ENCODE data around the gene HDGFL2. TPM values are rescaled to one million over a fixed set of nuclear protein-coding genes. Genes with fewer than 3 reads are reported as not detected.

Gene HDGFL2
- total and polyA plus RNA-seq, 2 donors, result 22.2 to 51.4 TPM

DNA sequence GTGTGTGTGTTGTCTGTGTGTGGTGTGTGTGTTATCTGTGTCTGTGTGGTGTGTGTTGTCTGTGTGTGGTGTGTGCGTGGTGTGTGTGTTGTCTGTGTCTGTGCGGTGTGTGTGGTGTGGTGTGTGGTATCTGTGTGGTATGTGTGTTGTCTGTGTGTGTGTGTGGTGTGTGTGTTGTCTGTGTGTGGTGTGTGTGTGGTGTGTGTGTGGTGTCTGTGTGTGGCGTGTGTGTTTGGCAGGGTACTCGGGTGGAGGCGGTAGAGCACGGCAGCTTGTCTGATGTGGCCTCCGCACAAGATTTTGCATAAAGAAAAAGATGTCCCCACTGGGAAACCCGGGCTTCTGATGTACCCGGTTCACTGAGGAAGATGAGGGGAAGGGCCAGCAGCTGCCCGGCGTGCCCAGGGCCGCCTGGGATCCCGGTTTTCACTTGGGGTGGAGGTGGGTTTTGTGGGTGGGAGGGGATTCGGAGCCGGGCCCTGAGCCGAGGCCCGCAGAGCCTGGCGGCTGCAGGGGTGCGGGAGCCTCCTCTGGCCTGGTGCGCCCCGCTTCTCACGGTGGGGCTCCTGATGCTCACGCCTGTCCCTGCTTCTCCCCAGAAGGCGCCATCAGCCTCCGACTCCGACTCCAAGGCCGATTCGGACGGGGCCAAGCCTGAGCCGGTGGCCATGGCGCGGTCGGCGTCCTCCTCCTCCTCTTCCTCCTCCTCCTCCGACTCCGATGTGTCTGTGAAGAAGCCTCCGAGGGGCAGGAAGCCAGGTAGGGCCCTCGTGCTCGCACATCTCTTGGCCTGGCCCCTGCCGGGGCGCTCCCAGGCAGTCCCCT lies 21.2 kb downstream of the HDGFL2 start:
- Histone ChIP-seq H3K4me3 (ENCODE audit: low read depth, low read length) (no peak overlapping the region), H3K27ac (ENCODE audit: low read depth) (no peak overlapping the region), H3K36me3 (ENCODE audit: insufficient read depth) (peaks cover 20% of the 10 kb centered on the region), H3K4me1 (ENCODE audit: insufficient read depth) (no peaks in the 10 kb centered on the region)
- 94% methylated on average over 41 of the region's 41 CpGs for WGBS
- DNase-seq (ENCODE audit: extremely low spot score), result no peak

DNA sequence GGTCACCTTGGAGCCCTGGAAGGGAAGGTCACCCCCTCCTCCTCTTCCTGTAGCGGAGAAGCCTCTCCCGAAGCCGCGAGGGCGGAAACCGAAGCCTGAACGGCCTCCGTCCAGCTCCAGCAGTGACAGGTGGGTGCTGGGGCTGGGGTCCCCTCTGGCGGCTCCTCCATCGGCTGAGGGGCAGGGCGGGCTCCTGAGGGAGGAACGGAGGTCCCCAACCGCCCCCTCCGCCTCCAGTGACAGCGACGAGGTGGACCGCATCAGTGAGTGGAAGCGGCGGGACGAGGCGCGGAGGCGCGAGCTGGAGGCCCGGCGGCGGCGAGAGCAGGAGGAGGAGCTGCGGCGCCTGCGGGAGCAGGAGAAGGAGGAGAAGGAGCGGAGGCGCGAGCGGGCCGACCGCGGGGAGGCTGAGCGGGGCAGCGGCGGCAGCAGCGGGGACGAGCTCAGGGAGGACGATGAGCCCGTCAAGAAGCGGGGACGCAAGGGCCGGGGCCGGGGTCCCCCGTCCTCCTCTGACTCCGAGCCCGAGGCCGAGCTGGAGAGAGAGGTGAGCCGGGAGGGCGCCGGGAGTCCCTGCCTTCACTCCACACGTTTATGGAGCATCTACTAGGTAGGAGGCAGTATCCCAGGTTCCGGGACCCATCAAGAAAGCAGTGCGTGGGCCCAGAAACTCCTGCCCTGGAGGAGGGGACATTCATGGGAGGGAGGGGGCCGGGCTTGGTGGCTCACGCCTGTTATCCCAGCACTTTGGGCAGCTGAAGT lies 22.0 kb downstream of the HDGFL2 start:
- no peaks in the 10 kb centered on the region for H3K4me1 ChIP-seq (ENCODE audit: insufficient read depth)
- H3K36me3 ChIP-seq (ENCODE audit: insufficient read depth), result peaks cover 22% of the 10 kb centered on the region
- no peak overlapping the region for H3K27ac ChIP-seq (ENCODE audit: low read depth)
- 96% methylated on average over 61 of the region's 61 CpGs for WGBS
- no peak for DNase-seq (ENCODE audit: extremely low spot score)
- no peak overlapping the region for H3K4me3 ChIP-seq (ENCODE audit: low read depth, low read length)

DNA sequence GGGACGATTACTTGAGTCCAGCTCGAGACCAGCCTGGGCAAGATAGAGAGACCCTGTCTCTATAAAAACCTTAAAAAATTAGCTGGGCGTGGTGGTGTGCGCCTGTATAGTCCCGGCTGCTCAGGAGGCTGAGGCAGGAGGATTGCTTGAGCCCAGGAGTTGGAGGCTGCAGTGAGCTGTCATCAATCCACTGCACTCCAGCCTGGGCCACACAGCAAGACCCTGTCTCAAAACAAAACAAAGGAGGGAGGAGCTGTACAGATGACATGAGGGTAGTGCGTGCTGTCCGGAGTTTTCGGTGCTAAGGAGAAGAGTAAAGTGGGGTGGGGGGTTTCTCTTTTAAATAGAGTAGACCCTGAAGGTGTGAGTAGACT lies 22.6 kb downstream of the HDGFL2 start:
- no peak overlapping the region for H3K27ac ChIP-seq (ENCODE audit: low read depth)
- 97% methylated on average over 8 of the region's 8 CpGs for WGBS
- no peaks in the 10 kb centered on the region for H3K4me1 ChIP-seq (ENCODE audit: insufficient read depth)
- DNase-seq (ENCODE audit: extremely low spot score), result no peak
- H3K4me3 ChIP-seq (ENCODE audit: low read depth, low read length), result no peak overlapping the region
- H3K36me3 ChIP-seq (ENCODE audit: insufficient read depth), result peaks cover 22% of the 10 kb centered on the region

DNA sequence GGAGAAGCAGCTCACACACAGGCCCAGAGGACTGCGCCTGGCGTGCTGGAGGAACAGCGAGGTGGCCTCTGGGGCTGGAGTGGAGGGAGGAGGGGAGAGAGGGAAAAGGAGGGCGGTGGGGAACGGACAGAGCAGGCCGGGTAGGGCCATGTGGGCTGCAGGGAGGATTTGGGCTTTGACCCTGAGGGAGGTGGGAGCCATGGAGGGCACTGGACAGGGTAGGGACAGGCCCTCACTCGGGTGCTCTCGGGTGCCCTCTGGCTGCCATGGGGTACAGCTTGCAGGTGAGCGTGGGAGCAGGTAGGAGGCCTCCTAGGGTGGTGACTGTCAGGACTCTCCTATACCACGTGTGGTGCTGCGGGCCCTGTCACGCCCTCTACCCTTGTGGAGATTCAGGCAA lies 23.4 kb downstream of the HDGFL2 start:
- 90% methylated on average over 12 of the region's 12 CpGs for WGBS
- no peak overlapping the region for H3K4me3 ChIP-seq (ENCODE audit: low read depth, low read length)
- peaks cover 22% of the 10 kb centered on the region for H3K36me3 ChIP-seq (ENCODE audit: insufficient read depth)
- no peak for DNase-seq (ENCODE audit: extremely low spot score)
- no peak overlapping the region for H3K27ac ChIP-seq (ENCODE audit: low read depth)
- H3K4me1 ChIP-seq (ENCODE audit: insufficient read depth), result no peaks in the 10 kb centered on the region

DNA sequence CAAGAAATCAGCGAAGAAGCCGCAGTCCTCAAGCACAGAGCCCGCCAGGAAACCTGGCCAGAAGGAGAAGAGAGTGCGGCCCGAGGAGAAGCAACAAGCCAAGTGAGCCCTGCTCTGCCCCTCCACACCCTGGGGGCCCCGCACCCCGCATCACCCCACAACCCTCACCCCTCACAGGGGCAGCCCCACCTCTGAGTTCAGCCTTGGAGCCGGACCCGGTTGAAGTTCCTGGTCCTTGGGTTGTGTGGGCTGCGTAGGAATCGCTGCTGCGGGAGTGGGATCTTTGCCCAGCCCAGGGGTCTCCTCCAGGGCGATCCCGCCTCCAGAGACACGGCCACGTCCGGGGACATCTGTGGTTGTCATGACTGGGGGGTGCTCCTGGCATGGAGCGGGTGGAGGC lies 24.2 kb downstream of the HDGFL2 start:
- no peak overlapping the region for H3K27ac ChIP-seq (ENCODE audit: low read depth)
- H3K4me1 ChIP-seq (ENCODE audit: insufficient read depth), result no peaks in the 10 kb centered on the region
- peaks cover 21% of the 10 kb centered on the region for H3K36me3 ChIP-seq (ENCODE audit: insufficient read depth)
- WGBS, result 87% methylated on average over 18 of the region's 18 CpGs
- no peak for DNase-seq (ENCODE audit: extremely low spot score)
- no peak overlapping the region for H3K4me3 ChIP-seq (ENCODE audit: low read depth, low read length)

DNA sequence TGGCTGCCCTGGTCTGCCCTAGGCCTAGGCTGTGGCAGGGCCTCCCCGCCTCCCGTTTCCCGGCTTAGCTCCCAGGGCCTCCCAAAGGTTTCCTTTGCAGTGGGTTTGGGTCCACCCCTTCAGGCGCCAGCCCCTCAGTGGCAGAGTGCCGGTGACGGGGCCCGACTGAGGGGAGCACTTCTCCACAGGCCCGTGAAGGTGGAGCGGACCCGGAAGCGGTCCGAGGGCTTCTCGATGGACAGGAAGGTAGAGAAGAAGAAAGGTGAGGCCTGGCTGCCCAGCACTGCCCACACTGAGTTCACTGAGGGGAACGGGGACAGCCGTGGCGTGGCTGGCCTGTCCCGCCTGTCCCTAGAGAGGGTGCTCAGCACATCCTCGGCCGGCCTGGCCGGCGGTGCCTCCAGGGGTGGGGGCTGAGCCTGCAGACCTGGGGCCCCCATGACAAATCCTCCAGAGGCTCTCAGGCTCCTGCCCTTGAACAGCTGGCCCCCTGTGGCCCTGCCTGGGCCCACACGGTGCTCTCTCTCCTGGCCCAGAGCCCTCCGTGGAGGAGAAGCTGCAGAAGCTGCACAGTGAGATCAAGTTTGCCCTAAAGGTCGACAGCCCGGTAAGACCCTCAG lies 25.8 kb downstream of the HDGFL2 start:
- no peak overlapping the region for H3K4me3 ChIP-seq (ENCODE audit: low read depth, low read length)
- DNase-seq (ENCODE audit: extremely low spot score), result no peak
- 91% methylated on average over 25 of the region's 25 CpGs for WGBS
- no peak overlapping the region for H3K27ac ChIP-seq (ENCODE audit: low read depth)
- H3K36me3 ChIP-seq (ENCODE audit: insufficient read depth), result peaks cover 18% of the 10 kb centered on the region
- H3K4me1 ChIP-seq (ENCODE audit: insufficient read depth), result no peaks in the 10 kb centered on the region

DNA sequence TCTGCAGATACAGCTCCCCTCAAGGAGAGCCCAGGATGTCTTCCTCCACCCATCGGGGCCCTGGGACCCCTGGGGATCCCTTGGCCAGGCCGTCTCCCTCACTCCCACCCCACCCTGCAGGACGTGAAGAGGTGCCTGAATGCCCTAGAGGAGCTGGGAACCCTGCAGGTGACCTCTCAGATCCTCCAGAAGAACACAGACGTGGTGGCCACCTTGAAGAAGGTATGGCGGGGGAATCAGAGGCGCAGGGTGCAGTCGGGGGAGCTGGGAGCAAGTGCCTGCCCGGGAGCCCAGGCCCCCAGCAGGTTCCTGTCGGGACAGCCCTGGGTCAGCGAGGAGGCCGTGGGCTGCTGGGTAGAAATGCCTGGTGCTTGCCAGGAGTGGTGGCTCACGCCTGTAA lies 26.6 kb downstream of the HDGFL2 start:
- Histone ChIP-seq H3K27ac (ENCODE audit: low read depth) (no peak overlapping the region), H3K4me3 (ENCODE audit: low read depth, low read length) (no peak overlapping the region), H3K4me1 (ENCODE audit: insufficient read depth) (no peaks in the 10 kb centered on the region), H3K36me3 (ENCODE audit: insufficient read depth) (peaks cover 17% of the 10 kb centered on the region)
- WGBS, result 95% methylated on average over 12 of the region's 12 CpGs
- no peak for DNase-seq (ENCODE audit: extremely low spot score)

DNA sequence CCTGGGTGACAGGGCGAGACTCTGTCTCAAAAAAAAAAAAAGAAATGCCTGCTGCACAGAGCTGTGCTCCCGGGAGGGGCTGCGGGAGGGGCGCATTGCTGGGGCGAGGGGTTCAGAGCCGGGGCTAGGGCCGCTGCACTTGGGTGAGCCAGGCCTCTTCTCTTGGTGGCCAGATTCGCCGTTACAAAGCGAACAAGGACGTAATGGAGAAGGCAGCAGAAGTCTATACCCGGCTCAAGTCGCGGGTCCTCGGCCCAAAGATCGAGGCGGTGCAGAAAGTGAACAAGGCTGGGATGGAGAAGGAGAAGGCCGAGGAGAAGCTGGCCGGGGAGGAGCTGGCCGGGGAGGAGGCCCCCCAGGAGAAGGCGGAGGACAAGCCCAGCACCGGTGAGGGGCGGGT lies 27.2 kb downstream of the HDGFL2 start:
- no peak overlapping the region for H3K27ac ChIP-seq (ENCODE audit: low read depth)
- no peak for DNase-seq (ENCODE audit: extremely low spot score)
- no peak overlapping the region for H3K4me3 ChIP-seq (ENCODE audit: low read depth, low read length)
- H3K36me3 ChIP-seq (ENCODE audit: insufficient read depth), result peaks cover 10% of the 10 kb centered on the region
- no peaks in the 10 kb centered on the region for H3K4me1 ChIP-seq (ENCODE audit: insufficient read depth)
- 96% methylated on average over 23 of the region's 23 CpGs for WGBS

DNA sequence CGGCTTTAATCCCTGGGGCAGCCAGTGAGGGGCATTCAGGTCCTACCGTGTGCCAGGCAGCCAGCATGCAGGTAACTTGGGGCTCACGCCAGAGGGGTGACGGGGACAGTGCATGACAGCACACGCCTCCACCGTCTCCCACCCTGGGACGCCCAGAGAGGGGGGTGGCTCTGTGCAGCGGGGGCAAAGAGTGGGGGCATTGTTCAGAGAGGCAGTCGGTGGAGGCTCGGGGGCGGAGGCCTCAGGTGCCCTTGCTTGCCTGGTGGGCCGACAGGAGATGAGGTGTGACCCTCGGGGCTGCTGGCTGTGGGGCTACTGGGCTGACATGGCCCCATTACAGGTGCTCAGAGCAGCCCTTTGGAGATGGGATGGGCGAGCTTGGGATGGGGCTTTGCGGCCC lies 27.8 kb downstream of the HDGFL2 start:
- Histone ChIP-seq H3K27ac (ENCODE audit: low read depth) (no peak overlapping the region), H3K4me3 (ENCODE audit: low read depth, low read length) (no peak overlapping the region), H3K4me1 (ENCODE audit: insufficient read depth) (no peaks in the 10 kb centered on the region), H3K36me3 (ENCODE audit: insufficient read depth) (peaks cover 9% of the 10 kb centered on the region)
- 95% methylated on average over 15 of the region's 15 CpGs for WGBS
- DNase-seq (ENCODE audit: extremely low spot score), result no peak

DNA sequence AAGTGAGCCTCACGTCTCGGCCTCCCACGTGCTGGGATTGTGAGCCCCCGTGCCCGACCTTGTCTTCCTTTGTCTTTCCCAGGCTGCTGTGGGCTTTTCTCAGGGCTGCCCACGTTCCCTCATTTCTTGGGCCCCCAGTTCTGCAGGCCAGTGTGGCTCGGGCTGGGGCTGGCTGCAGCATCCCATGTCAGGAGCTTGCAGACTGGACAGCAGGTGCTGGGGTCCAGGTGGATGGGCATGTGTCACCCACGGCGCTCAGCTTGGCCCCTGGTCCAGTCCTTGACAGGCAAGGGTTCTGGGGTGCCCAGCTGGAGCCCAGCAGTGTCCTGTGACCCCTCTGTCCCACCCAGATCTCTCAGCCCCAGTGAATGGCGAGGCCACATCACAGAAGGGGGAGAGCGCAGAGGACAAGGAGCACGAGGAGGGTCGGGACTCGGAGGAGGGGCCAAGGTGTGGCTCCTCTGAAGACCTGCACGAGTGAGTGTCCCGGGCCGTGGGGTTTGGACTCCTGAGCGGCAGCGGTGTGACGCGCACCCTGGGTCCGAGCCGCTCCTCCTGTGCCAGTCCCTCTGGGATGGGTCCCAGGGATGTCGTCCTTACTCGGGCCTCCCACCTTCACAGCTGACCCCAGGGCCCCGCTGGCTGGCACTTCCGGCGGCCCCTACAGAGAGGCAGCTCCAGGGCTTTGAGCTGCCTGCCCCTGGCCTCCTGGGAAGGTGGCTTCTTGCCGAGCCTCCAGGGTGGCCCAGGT lies 28.9 kb downstream of the HDGFL2 start:
- H3K4me1 ChIP-seq (ENCODE audit: insufficient read depth), result no peaks in the 10 kb centered on the region
- H3K4me3 ChIP-seq (ENCODE audit: low read depth, low read length), result no peak overlapping the region
- WGBS, result 92% methylated on average over 29 of the region's 29 CpGs
- DNase-seq (ENCODE audit: extremely low spot score), result no peak
- peaks cover 9% of the 10 kb centered on the region for H3K36me3 ChIP-seq (ENCODE audit: insufficient read depth)
- no peak overlapping the region for H3K27ac ChIP-seq (ENCODE audit: low read depth)

DNA sequence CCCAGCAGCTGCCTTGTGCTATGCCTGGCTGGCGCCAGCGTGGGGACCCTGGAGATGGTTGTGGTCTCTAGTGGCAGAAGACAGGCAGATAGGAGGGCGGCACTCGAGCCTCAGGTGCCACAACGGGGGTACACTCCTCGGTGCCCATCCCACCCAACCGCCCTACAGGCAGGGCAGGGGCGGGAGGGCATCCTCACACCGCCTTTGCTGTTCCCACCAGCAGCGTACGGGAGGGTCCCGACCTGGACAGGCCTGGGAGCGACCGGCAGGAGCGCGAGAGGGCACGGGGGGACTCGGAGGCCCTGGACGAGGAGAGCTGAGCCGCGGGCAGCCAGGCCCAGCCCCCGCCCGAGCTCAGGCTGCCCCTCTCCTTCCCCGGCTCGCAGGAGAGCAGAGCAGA lies 29.6 kb downstream of the HDGFL2 start:
- Histone ChIP-seq H3K27ac (ENCODE audit: low read depth) (no peak overlapping the region), H3K4me3 (ENCODE audit: low read depth, low read length) (no peak overlapping the region), H3K4me1 (ENCODE audit: insufficient read depth) (no peaks in the 10 kb centered on the region), H3K36me3 (ENCODE audit: insufficient read depth) (peaks cover 5% of the 10 kb centered on the region)
- 83% methylated on average over 25 of the region's 25 CpGs for WGBS
- DNase-seq (ENCODE audit: extremely low spot score), result no peak

DNA sequence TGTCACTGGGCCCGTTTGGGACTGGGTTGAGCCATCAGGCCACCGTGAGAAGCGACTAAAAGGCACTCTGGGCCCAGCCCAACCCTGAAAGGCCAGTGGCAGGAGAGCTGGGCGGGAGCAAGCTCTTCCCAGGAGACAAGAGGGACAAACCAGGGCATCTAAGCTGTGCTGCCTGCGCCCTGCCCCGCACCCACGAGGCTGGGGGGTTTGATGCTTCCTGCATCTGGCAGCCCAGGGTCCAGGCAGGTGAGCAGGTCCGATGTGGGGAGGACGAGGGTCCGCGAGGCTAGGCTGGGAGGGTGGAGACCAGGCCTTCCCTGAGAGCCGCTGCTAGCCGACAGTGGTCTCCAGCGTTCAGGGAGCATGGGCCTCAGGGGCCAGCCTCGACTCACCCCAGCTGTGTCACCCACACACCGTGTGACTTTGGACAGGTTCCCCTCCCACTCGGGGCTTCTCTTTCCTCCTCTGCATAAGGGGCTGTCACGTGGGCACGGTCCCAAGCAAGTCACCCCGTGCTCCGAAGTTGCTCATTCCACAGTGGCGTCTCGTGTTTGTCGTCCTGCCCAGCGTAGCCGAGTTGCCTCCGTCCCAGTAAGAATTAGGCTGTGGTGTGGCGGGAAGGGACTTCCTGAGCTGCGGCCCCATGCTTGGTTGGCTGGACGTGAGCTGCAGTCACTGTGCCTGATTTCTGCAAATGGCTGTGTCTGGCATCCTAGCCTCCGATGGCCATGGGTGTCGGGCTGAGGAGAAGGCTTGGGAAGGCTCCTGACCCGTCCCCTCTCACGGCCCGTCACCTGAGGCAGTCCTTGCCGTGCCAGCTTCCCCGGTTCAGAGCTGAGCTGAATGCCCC lies 30.4 kb downstream of the HDGFL2 start:
- Histone ChIP-seq H3K36me3 (ENCODE audit: insufficient read depth) (peaks cover 5% of the 10 kb centered on the region), H3K4me3 (ENCODE audit: low read depth, low read length) (no peak overlapping the region), H3K4me1 (ENCODE audit: insufficient read depth) (no peaks in the 10 kb centered on the region), H3K27ac (ENCODE audit: low read depth) (no peak overlapping the region)
- 84% methylated on average over 37 of the region's 37 CpGs for WGBS
- no peak for DNase-seq (ENCODE audit: extremely low spot score)
